ENCODE data around the gene WDR18.

WDR18 gene

GRCh38 chr19:1014161-1015060 is 30.3 kb downstream of the WDR18 start:
- TF ChIP-seq CTCF (IDR thresholded peaks at IDR 0.05; ENCODE audit: insufficient read depth, low read depth, low read length, missing control alignments), result no peak
- DNase-seq (ENCODE audit: low read depth), result no peak
- no peak overlapping the region for H3K4me3 ChIP-seq (ENCODE audit: low read length)

DNA sequence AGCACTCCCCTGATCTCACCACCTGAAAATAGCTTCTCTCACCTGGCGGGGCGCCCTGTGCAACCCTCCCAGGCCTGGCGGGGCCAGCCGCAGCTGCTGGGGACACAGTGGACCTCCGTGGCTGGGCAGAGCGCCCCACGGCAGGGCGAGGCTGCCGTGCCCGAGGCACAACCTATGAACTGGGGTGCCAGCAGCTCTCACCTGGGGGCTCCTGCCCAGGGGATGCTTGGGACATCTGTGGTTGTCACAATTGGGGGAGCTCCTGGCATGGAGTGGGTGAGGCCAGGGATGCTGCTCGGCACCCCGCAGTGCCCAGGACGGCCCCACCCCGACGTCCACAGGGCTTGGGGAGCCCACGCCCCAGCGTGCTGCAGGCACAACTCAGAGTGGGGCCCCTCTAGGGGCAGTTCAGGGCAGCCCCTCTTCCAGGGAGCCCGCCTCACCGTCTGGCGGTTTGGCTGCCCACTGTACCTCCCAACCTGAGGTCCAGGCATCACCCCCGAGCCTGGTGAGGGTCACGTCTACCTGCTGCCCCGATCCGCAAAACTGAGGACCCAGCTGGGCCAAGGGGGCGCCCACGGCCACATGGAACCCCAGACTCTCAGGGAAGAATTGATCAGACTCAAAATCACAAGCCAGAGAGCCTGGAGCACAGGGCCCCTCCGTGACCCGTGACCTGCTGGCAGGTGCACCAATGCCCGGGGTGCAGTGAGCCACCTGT is 31.1 kb downstream of the WDR18 start:
- H3K4me3 ChIP-seq (ENCODE audit: low read length), result no peak overlapping the region
- no peak for TF ChIP-seq CTCF (IDR thresholded peaks at IDR 0.05; ENCODE audit: insufficient read depth, low read depth, low read length, missing control alignments)
- DNase-seq (ENCODE audit: low read depth), result no peak

DNA sequence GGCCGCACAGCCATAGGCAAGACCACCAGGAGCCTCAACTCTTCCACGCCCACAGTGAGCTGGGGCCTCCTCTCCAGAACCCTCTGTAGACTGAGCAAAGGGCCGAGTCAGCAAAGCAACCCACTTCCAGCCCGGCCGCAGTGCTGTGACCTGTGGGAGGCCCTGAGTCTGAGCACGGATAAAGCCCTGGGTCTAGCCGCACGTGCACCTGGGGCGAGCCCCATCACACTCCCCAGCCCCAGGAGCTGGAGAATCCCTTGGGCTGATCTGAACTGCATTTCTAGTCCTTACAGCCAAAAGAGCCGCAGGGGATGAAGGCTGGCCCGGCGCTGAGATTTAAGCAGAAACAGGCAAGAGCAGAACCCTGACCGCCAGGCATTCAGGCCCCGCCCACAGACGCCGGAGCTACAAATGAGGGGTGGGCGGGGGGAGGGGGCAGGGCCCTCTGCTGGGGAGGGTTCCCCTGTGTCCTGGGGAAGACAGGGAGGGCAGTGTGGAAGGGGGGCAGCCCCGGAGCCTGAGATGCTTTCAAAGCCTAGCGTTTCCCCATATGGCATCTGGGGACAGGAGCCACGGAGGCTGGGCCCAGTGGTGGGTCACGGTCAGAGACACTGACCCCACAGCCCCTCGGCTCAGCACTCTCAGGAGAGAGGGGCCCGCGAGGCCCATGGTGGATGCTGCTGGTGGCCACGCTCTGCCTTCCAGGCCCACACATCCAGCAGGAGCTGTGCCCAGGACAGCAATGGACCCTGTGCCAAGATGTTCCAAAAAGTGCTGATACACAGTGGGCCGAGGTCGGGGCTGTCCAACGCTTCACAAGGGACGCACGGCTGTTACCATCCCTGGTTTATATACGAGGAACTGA is 31.9 kb downstream of the WDR18 start:
- no peak for DNase-seq (ENCODE audit: low read depth)
- no peak for TF ChIP-seq CTCF (IDR thresholded peaks at IDR 0.05; ENCODE audit: insufficient read depth, low read depth, low read length, missing control alignments)
- no peak overlapping the region for H3K4me3 ChIP-seq (ENCODE audit: low read length)

DNA sequence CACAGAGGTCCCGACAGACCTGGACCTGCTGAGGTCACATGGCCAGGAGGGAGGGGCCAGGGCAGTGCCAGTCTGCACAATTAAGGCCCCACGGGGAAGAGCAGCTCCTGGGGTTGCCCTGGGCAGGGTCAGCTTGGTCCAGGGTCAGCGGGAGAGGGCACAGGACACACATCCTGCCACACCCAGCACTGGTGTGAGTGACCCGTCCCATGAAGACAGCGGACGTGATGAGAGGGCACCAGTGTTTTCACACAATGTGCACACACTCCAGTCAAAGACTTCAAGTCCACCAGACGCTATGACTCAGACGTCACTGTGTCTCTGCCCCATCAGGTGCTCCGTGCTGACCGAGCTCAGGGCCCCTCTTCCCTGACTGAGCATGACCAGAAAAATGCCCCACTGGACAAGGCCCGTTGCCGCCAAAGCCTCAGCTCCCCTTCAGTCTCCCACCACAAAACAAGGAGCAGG is 32.5 kb downstream of the WDR18 start:
- DNase-seq (ENCODE audit: low read depth), result peak; percentile 75
- peak overlapping the region; percentile 33 for H3K4me3 ChIP-seq (ENCODE audit: low read length)
- TF ChIP-seq CTCF (IDR thresholded peaks at IDR 0.05; ENCODE audit: insufficient read depth, low read depth, low read length, missing control alignments), result no peak

DNA sequence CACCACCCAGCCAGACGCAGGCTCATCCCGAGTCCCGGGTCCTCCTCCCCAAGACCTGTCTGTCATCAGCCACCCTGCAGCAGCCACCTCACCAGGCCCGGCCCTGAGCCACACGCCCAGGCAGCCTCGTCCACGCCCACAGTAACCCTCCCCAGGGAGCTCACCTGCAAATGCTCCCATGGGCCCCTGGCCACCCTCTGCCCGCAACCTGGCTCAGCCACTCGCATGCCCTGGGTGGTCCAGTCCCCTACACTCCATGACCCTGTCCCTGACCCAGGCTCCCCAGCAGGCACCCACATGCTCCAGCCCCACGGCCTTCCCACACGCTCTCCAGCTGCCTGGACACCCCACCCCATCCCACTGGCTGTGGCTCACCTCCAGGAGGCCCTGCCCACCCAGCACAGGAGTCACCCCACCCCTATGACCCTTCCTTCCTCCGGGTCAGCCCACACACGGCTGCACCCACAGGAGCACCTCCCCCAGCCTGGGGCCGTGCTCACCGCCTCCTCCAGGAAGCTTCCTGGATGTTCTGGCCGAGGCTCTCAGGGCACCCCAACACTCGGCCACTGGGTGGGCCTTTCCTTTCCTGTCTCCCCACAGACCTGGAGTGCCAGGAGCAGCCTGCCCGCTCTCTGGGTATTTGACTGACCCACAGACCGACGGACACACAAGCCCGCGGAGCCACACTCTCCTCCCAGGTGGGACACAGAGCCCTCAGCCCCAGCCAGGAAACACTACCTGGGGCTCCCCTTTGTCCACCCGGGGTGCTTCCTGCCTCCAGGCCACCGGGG is 33.2 kb downstream of the WDR18 start:
- DNase-seq (ENCODE audit: low read depth), result peak; percentile 86
- peak overlapping the region; percentile 33 for H3K4me3 ChIP-seq (ENCODE audit: low read length)
- no peak for TF ChIP-seq CTCF (IDR thresholded peaks at IDR 0.05; ENCODE audit: insufficient read depth, low read depth, low read length, missing control alignments)

DNA sequence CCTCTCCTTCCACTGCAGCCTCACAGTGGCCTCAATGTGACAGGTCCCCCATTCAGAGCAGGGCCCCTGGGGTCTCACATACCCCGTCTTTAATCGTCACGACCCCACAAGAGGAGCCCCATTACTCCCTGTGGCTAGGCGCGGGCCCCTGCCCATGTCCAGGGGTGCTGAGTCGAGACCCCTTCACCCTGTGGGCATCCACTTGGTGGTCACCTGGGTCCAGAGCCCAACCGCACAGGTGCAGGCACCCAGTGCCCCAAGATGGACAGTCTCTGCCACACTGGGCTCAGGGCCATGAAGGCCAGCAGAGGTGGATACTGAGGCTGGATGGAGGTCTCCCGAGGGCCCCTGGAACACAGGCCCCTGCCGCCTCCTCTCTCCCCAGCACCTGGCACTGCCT is 33.8 kb downstream of the WDR18 start:
- H3K4me3 ChIP-seq (ENCODE audit: low read length), result no peak overlapping the region
- no peak for TF ChIP-seq CTCF (IDR thresholded peaks at IDR 0.05; ENCODE audit: insufficient read depth, low read depth, low read length, missing control alignments)

More for the DNA sequence above, 33.8 kb downstream of the WDR18 start:
- DNase-seq (ENCODE audit: low read depth), result no peak

All from epithelial cell of esophagus (primary cell).